Glutamatergic neuron (in vitro differentiated cells): ENCODE measurements around the gene ASIP. TPM values are rescaled to one million over a fixed set of nuclear protein-coding genes. Genes with fewer than 3 reads are reported as not detected.
"Not testable (repeated sequence)": the region's sequence is repeated elsewhere in the genome, so short reads cannot be mapped to it uniquely, and the experiment has no call there.

Source experiments
- DNase-seq: peaks from one replicate; pipeline ENCODE4 v3.0.0; 2022
- H3K27ac Mint-ChIP-seq: one replicate; pipeline ENCODE4 v1.8.0; 2020; ENCODE audit warnings: mild to moderate bottlenecking, mixed read lengths, inconsistent platforms; ENCODE audit not compliant: unreplicated experiment
- H3K27me3 Mint-ChIP-seq: one replicate; pipeline ENCODE4 v1.8.0; 2020; ENCODE audit warnings: mild to moderate bottlenecking, moderate library complexity, mixed read lengths, inconsistent platforms; ENCODE audit not compliant: unreplicated experiment
- H3K36me3 Mint-ChIP-seq: one replicate; pipeline ENCODE4 v1.8.0; 2020; ENCODE audit warnings: mild to moderate bottlenecking, mixed read lengths, inconsistent platforms; ENCODE audit not compliant: unreplicated experiment
- H3K4me1 Mint-ChIP-seq: one replicate; pipeline ENCODE4 v1.8.0; 2020; ENCODE audit warnings: mild to moderate bottlenecking, low read depth, mixed read lengths, inconsistent platforms; ENCODE audit not compliant: unreplicated experiment
- H3K4me3 Mint-ChIP-seq: one replicate; pipeline ENCODE4 v1.8.0; 2020; ENCODE audit warnings: mild to moderate bottlenecking, mixed read lengths, inconsistent platforms; ENCODE audit not compliant: unreplicated experiment
- H3K9me3 Mint-ChIP-seq: one replicate; pipeline ENCODE4 v1.8.0; 2020; ENCODE audit warnings: mild to moderate bottlenecking, moderate library complexity, mixed read lengths, inconsistent platforms; ENCODE audit not compliant: unreplicated experiment
- CTCF ChIP-seq: fragments of 200-600 bp; sonication (generic); IDR thresholded peaks from one replicate; pipeline ENCODE4 v1.5.0; 2021; ENCODE audit not compliant: partially characterized antibody, unreplicated experiment
- total RNA-seq: library from RNA; stranded (reverse); fragmentation: NEBNext Ultra II Directional; extraction: Animal tissue kit (Norgen Biotek cat#: 25700); gene quantifications from one replicate; pipeline ENCODE4 v1.2.1, GENCODE V29; 2021; ENCODE audit not compliant: unreplicated experiment

Gene ASIP
- total RNA-seq, 1 donor from 2014 or later: not detected

- peaks cover 2% of the 10 kb centered on the region for H3K9me3 Mint-ChIP-seq
- no peak overlapping the region for H3K4me3 Mint-ChIP-seq
- no peaks in the 10 kb centered on the region for H3K4me1 Mint-ChIP-seq
- peaks cover 22% of the 10 kb centered on the region for H3K36me3 Mint-ChIP-seq
- no peaks in the 10 kb centered on the region for H3K27me3 Mint-ChIP-seq
- H3K27ac Mint-ChIP-seq: no peak overlapping the region
- no peak for DNase-seq
- TF ChIP-seq CTCF: no peak
These were observed 7.5 kb upstream of the ASIP start for GRCh38 chr20:34233687-34234086.

- H3K4me1 Mint-ChIP-seq: no peaks in the 10 kb centered on the region
- H3K36me3 Mint-ChIP-seq: peaks cover 22% of the 10 kb centered on the region
- peaks cover 2% of the 10 kb centered on the region for H3K9me3 Mint-ChIP-seq
- no peak overlapping the region for H3K4me3 Mint-ChIP-seq
- DNase-seq: no peak
- no peak overlapping the region for H3K27ac Mint-ChIP-seq
- no peaks in the 10 kb centered on the region for H3K27me3 Mint-ChIP-seq
- TF ChIP-seq CTCF: no peak
These were observed 5.3 kb upstream of the ASIP start for GRCh38 chr20:34235875-34236274.

- no peak for TF ChIP-seq CTCF
- Mint-ChIP-seq H3K27me3 (no peaks in the 10 kb centered on the region), H3K9me3 (peaks cover 2% of the 10 kb centered on the region), H3K27ac (no peak overlapping the region), H3K36me3 (peaks cover 13% of the 10 kb centered on the region), H3K4me3 (no peak overlapping the region), H3K4me1 (peaks cover 8% of the 10 kb centered on the region)
- DNase-seq: no peak
These were observed 3.3 kb upstream of the ASIP start for GRCh38 chr20:34237942-34238341.

- no peak for DNase-seq
- no peaks in the 10 kb centered on the region for H3K9me3 Mint-ChIP-seq
- H3K27me3 Mint-ChIP-seq: no peaks in the 10 kb centered on the region
- H3K27ac Mint-ChIP-seq: no peak overlapping the region
- H3K4me1 Mint-ChIP-seq: peaks cover 11% of the 10 kb centered on the region
- H3K36me3 Mint-ChIP-seq: peaks cover 13% of the 10 kb centered on the region
- H3K4me3 Mint-ChIP-seq: no peak overlapping the region
- no peak for TF ChIP-seq CTCF
These were observed 1.1 kb upstream of the ASIP start for GRCh38 chr20:34240121-34240520.

- H3K9me3 Mint-ChIP-seq, H3K27me3 Mint-ChIP-seq, H3K4me3 Mint-ChIP-seq, DNase-seq: not testable (repeated sequence)
- Mint-ChIP-seq H3K36me3 (peaks cover 13% of the 10 kb centered on the region), H3K4me1 (peaks cover 11% of the 10 kb centered on the region), H3K27ac (peak overlapping the region; percentile 56)
These were observed 792 bp downstream of the ASIP start for GRCh38 chr20:34242015-34242414.

- Mint-ChIP-seq H3K4me1 (peaks cover 11% of the 10 kb centered on the region), H3K36me3 (peaks cover 5% of the 10 kb centered on the region), H3K9me3 (peaks cover 2% of the 10 kb centered on the region), H3K27ac (peak overlapping the region; percentile 93), H3K4me3 (peak overlapping the region; percentile 35), H3K27me3 (no peaks in the 10 kb centered on the region)
- DNase-seq: no peak
- TF ChIP-seq CTCF: no peak
These were observed 1.7 kb downstream of the ASIP start for GRCh38 chr20:34242879-34243278.
